ENCODE measurements around the gene CIC.

- TF ChIP-seq CTCF (IDR thresholded peaks at IDR 0.05) (no peak), POLR2AphosphoS5 (IDR thresholded peaks at IDR 0.05) (no peak)
These were observed 4.5 kb downstream of the CIC start for GRCh38 chr19:42273407-42274064.
